CD4-positive, alpha-beta T cell treated with Interleukin-12 subunit alpha and Interleukin-12 subunit beta, for 1 hour (primary cell): ENCODE measurements around the gene KLF1.
"Not testable (repeated sequence)": the region's sequence is repeated elsewhere in the genome, so short reads cannot be mapped to it uniquely, and the experiment has no call there.

ENCODE experiments used
- DNase-seq: peaks from one replicate; pipeline ENCODE4 v3.0.0-alpha.2; 2020

KLF1 gene

GRCh38 chr19:12890787-12891552 is 4.0 kb upstream of the KLF1 start, which contains the start of gene GCDH:
Gene GCDH, plus strand, starts transcription at chr19:12891160. Its CDS starts 145 bp downstream, at chr19:12891305.
- DNase-seq = peak; percentile 98

- DNase-seq = not testable (repeated sequence)
Observed at GRCh38 chr19:12890299-12890786, 3.3 kb upstream of the KLF1 start.

GRCh38 chr19:12888006-12888603 is 1.1 kb upstream of the KLF1 start:
- no peak for DNase-seq

- no peak for DNase-seq
Observed at GRCh38 chr19:12886651-12886968, 391 bp downstream of the KLF1 start.

- DNase-seq = no peak
Observed at GRCh38 chr19:12885749-12886650, 1.0 kb downstream of the KLF1 start.

GRCh38 chr19:12884926-12885748 is 1.9 kb downstream of the KLF1 start:
- peak; percentile 91 for DNase-seq

- DNase-seq = no peak
Observed at GRCh38 chr19:12884627-12884925, 2.4 kb downstream of the KLF1 start.

GRCh38 chr19:12884202-12884601 is 2.8 kb downstream of the KLF1 start:
- no peak for DNase-seq

GRCh38 chr19:12882589-12882988 is 4.4 kb downstream of the KLF1 start:
- DNase-seq = no peak

GRCh38 chr19:12881172-12881808 is 5.7 kb downstream of the KLF1 start, which contains the start of gene DNASE2:
Gene DNASE2, minus strand, starts transcription at chr19:12881449. Its CDS starts 74 bp downstream, at chr19:12881375.
- DNase-seq = peak; percentile 88

GRCh38 chr19:12880551-12881171 is 6.3 kb downstream of the KLF1 start:
- DNase-seq = no peak

GRCh38 chr19:12875086-12875485 is 11.9 kb downstream of the KLF1 start:
- DNase-seq = no peak

- no peak for DNase-seq
Observed at GRCh38 chr19:12873891-12874745, 12.9 kb downstream of the KLF1 start.

- peak; percentile 82 for DNase-seq
Observed at GRCh38 chr19:12872941-12873890, 13.8 kb downstream of the KLF1 start.

- DNase-seq = no peak
Observed at GRCh38 chr19:12872255-12872654, 14.7 kb downstream of the KLF1 start.

- DNase-seq = no peak
Observed at GRCh38 chr19:12871681-12872080, 15.3 kb downstream of the KLF1 start.

GRCh38 chr19:12868540-12869112 is 18.4 kb downstream of the KLF1 start:
- DNase-seq = no peak

GRCh38 chr19:12867120-12868099 is 19.6 kb downstream of the KLF1 start:
- DNase-seq = peak; percentile 68
